HG03139 (cell line): ENCODE results near the gene CCNY.
A peak's percentile ranks its signal among the peaks of the same experiment; 100 is the strongest.
"Not testable (repeated sequence)": the region's sequence is repeated elsewhere in the genome, so short reads cannot be mapped to it uniquely, and the experiment has no call there.

Experiments
- ATAC-seq: cut with Tn5 transposase; IDR thresholded peaks from one replicate; pipeline ENCODE4 v1.9.1; 2021; ENCODE audit not compliant: unreplicated experiment

CCNY gene

DNA sequence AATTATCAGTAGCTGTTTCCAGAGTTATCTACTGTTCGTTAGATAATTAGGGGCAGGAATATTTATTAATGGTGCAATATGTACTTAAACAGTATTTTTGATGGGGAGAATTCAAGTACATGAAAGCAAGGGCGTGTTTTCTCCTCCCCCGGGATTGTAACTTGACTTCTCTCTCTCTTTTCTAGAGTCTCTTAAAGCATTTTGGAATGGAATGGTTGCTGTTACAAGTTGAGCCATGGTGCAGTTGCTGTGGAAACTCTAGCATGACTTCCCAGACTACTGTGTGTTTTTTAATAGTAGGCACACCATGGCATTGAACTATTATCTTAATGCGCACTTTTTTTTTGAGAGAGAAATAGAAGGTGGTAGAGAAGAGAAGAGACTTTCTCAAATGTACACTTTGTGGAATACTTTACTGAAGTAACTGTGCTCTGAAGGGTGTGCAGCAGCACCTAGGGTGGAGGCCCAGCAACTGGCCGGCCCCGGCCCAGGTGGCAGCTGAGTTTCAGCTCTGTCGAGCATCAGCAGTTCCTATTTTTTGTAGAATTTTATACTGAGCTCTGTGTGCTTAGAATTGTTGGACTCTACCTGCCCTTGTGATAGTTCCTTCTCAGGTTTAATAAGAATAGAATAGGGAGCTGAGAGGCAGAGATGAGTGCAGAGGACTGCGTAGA is 64.4 kb downstream of the CCNY start:
- no peak for ATAC-seq

DNA sequence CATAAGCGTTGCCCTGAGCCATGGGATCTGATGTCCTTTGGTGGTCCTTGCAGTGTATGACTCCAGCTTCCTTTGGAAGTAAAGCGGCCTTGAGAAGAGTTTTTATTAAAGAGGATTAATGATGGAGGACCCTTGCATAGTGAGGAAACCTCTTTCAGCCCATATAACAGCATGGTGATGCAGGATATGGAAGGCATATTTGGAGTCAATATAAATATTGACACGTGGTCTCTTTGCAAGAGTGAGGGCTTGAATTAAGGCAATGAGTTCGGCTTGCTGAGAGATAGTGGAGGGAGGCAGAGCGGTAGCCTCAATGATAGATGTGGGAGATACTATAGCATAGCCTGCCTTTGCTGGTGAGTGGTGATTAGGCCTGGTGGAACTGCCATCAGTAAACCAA is 67.2 kb downstream of the CCNY start:
- not testable (repeated sequence) for ATAC-seq

DNA sequence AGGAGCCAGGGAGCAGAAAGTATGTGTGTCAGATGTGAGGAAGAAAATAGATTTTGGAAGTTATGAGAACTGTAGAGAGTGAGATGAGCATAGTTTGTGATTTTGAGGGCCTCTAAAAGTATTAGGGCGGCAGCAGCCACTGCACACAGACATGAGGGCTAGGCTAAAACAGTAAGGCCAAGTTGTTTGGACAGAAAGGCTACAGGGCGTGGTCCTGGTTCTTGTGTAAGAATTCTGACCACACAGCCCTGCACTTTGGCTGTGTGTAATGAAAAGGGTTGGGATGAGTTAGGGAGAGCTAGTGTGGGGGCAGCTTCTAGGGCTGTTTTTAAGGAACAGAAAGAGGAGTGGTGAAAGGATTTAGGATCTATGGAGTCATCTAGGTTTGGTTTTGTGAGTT is 67.8 kb downstream of the CCNY start:
- not testable (repeated sequence) for ATAC-seq

DNA sequence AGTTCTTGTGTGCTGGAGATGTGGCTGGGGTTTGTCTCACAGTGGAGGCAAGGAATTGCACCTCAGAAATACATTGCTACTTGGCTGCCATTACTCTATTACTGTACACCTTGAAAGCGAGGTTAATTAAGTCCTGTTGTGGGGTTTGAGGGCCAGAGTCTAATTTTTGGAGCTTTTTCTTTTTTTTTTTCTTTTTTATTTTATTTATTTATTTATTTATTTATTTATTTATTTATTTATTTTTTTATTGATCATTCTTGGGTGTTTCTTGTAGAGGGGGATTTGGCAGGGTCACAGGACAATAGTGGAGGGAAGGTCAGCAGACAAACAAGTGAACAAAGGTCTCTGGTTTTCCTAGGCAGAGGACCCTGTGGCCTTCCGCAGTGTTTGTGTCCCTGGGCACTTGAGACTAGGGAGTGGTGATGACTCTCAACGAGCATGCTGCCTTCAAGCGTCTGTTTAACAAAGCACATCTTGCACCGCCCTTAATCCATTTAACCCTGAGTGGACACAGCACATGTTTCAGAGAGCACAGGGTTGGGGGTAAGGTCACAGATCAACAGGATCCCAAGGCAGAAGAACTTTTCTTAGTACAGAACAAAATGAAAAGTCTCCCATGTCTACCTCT is 69.8 kb downstream of the CCNY start:
- ATAC-seq = not testable (repeated sequence)

DNA sequence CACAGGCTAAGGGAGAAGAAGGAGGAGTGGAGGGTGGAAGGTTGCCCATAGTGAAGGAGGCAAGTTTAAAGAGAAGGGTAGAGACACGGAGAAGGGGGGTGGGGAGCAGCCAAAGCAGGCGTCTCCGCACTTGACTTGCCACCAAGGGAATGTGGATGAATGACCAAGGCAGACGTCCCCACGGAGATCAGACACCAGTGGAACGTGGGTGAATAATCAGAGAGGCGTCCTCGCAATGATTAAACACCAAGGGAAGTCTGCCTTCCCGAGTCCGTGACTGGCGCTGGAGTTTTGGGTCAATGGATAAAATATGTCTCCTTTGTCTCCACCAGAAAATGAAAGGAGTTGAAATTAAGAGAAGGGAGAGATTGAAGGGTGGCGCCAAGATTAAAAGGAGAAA is 71.4 kb downstream of the CCNY start:
- not testable (repeated sequence) for ATAC-seq

DNA sequence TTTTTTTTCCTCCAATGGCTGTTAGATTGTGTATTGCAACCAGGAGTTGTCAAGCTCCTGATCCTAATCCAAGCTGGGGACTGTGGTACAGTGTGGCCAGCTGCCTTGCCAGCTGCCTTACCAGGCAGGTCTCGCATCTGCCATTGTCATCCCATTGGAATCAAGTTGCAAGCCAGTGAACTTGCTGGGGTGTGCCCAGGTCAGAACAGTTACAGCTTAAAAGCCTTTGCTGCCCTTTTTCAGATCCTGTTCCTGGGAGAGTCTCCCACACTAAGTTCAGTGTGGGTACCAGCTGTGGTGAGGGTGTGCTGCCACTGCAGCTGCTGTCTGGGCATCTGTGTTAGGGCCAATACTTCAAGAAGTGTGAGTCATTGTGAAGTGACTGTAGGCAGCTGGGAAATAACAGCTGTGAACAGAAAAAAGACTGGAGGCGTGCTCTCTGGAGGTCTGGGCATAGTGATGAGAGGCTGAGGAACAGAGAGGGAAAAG is 72.8 kb downstream of the CCNY start:
- ATAC-seq = peak; percentile 54

- ATAC-seq = no peak
Observed at GRCh38 chr10:35409808-35410207, 73.5 kb downstream of the CCNY start.

DNA sequence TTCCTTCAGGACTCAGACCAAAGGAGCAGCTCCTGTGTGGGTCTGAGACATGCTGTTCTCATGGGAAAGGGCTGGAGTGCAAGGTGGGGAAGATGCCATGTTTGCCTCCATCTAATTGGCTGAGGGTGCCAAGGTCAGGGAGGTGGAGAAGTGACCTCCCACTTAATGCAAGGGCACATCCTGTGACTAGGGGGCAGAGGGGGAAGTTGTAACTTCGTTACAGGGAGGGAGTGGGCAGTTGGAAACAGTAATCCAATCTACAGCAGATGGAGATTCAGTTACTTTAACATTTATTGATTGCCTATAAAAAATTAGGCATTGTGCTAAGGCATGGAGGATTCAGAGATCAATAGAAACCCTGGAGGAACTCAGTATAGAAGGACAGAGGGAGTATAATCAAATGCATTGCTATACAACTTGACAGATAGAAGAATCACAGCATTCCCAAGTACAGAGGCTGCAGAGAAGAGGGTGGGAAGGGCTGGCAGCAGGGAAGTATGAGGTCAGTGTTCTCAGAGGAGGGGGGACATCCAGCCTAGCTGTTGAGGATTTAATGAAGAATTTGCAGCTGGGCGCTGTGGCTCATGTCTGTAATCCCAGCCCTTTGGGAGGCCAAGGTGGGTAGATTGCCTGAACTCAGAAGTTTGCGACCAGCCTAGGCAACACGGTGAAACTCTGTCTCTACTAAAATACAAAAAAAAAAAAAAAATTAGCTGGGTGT is 75.9 kb downstream of the CCNY start:
- no peak for ATAC-seq

GRCh38 chr10:35412900-35413491 is 76.7 kb downstream of the CCNY start:
- no peak for ATAC-seq

DNA sequence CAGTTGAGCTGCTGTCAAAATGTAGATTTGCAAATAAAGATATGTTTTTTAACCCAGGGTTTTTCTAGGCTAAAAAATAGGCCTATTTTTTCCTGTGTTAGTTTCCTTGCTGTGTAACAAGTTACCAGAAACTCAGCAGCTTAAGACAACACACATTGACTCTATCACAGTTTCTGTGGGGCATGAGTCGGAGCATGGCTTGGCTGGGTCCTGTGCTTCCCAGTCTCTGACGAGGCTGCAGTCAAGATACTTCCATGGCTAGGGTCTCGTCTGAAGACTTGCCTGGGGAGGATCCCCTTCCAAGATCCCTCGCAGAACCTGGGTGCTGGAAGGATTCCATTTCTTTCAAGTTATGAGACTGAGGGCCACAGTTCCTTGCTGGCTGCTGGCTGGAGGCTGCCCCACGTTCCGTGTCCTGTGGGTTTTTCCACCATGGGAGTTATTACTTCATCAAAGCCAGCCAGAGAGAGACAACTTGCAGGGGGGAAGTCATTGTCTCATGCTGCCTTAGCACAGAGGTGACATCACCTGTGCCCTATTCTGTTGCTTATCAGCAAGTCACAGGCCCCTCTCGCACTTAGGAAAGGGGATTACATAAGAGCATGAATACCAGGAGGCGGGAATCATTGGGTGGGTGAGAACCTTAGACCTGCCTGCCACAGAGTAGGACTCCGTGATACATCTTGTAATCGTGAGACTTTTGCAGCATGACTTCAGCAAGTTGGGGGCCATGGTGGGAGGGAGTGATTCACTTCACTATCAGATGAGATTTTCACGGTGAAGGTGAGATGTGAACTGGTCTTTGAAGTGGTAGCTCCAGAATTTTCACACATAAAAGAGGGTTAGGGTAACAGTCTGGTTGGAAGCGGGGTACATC is 77.9 kb downstream of the CCNY start:
- no peak for ATAC-seq

DNA sequence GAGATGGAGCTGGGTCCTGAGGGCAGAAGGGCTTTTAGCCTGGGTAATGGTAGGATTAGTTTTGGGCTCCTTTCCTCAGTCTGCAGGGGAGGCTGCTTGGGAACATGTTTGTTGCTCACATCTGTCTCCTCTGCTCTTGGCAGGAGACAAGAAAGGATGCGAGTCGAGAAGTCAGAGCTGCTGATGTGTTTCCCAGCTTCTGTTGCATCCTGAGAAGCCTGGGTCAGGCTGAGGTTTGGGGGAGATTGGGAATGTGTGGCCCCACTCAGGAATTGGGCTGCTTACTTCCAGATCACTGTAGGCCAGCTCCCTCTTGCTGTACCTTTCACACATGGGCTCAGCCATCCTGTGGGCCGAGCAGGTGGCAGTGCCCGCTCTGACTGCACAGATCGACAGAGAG is 79.2 kb downstream of the CCNY start:
- ATAC-seq = no peak

DNA sequence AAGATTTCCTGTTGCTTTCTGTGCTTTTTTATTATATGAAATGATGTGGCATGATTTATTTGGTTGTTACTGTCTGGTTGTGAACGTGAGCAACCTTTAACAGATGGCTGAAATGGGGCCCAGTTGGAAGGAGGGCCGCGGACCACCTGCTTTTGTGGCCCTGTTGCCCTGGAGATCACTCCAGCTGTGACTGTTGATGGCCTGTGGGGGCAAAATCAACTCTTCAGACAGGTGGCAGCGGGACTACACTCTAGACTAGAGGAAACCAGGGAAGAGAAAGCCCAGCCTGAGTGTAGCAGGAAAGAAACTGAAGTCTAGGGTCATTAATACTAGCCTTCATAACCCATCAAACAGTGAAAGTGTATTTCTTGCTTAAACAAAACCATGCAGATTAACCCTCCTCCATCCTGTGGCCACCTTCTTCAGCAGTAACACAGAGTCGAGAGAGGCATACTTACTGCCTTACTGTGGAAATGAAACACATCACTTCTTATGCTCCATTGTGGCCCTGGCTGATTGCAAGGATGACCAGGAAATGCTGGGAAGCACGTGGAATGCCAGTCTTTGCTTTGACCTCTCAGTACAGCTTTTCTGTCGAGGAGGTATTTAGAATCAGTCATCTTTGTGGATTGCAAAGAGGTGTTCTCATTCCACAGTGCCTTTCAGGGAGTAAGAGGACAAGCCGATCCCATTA is 80.5 kb downstream of the CCNY start:
- ATAC-seq = no peak

DNA sequence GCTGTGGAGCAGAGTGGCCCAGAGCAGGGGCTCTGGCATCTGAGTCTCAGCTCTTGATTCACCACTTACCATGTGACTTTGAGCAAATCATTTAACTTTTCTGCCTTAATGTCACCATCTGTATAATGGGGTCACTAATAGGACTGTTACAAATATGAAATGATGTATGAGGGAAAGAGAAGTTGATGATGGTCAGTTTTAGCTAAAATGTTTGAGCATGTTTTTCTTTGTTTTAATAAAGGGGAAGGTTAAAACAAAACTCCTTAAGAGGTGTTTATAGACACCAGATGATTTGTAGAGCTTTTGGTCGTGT is 81.0 kb downstream of the CCNY start:
- no peak for ATAC-seq

- no peak for ATAC-seq
Observed at GRCh38 chr10:35417795-35418194, 81.5 kb downstream of the CCNY start.

- ATAC-seq = not testable (repeated sequence)
Observed at GRCh38 chr10:35418580-35418979, 82.3 kb downstream of the CCNY start.

GRCh38 chr10:35420044-35420443 is 83.7 kb downstream of the CCNY start:
- ATAC-seq = no peak

DNA sequence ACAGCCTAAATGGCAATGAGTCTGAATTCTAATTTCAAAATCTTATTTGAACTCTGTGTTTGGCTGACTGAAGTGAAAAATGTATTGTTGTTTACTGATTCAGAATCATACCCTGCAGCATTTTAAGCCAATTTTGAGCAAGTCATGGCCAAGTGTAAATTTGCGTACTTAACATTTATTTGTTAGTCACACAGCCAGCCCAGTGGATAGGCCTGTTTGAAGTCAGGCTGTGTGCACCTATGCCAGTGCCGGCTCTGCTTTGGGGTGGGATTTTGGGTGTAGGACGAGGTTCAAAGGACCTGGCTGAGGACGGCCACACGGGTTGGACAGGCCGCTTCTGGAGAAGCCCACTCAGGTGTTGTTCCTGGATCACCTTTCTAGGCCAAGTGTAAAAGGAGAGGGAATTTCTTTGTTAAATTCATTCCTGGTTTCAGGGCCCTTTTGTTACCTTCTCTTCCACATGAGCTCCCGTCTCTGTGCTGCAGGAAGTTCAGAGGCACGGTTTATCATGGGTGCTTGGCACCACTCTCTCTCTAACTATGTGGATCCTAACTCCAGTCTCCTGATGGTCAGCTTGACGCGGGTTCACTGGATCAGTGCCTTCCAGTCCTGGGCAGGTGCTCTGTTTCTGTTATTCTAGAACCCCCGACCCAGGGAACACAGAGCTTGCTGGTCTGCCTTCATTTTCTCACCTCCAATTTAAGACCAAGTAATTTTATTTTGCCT is 84.7 kb downstream of the CCNY start:
- no peak for ATAC-seq

GRCh38 chr10:35421553-35422178 is 85.4 kb downstream of the CCNY start:
- no peak for ATAC-seq

DNA sequence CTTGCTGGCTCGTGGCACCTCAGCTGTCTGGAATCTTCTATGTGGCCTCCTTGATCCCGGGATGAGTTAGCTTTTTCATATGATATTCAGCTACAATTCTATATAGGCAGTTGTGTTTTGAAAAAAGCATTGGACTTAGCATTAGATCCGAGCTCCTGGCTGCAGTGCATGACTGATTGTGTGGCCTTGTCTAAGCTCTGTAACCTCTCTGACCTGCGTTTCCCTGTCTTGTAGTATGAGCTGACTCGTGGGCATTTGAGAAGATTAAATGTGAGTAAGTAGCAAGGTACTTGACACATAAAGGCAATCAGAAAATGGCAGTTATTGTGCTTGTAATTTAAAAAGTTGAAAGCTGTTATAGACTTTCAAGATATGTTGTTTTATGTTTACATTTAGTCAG is 85.9 kb downstream of the CCNY start:
- ATAC-seq = no peak
